ENCODE results near the gene MYCT1. TPM values are rescaled to one million over a fixed set of nuclear protein-coding genes. Genes with fewer than 3 reads are reported as not detected.
"Not testable (repeated sequence)": the region's sequence is repeated elsewhere in the genome, so short reads cannot be mapped to it uniquely, and the experiment has no call there.

The MYCT1 gene
- polyA plus RNA-seq, 2 donors, result 1.5 to 1.6 TPM

GRCh38 chr6:152682935-152683334 is 14.8 kb upstream of the MYCT1 start:
- not testable (repeated sequence) for H3K27me3 ChIP-seq (ENCODE audit: control insufficient read depth in 1 of 2, insufficient read depth in 2 of 2, low read length in 2 of 2); H3K9me3 ChIP-seq (ENCODE audit: control insufficient read depth in 2 of 2, insufficient read depth in 1 of 2, low read depth in 1 of 2, low read length in 1 of 2); H3K27ac ChIP-seq (ENCODE audit: low read depth in 2 of 2, low read length in 1 of 2); H3K4me3 ChIP-seq (ENCODE audit: low read depth in 1 of 2, low read length in 2 of 2); H3K4me1 ChIP-seq (ENCODE audit: control insufficient read depth in 2 of 2, insufficient read depth in 2 of 2, low read length in 1 of 2); H3K36me3 ChIP-seq (ENCODE audit: control insufficient read depth in 2 of 2, insufficient read depth in 2 of 2, low read length in 1 of 2)
- WGBS, 2 donors, result 42 to 45% methylated on average over 8 of the region's 8 CpGs

- Histone ChIP-seq H3K4me3 (ENCODE audit: low read depth in 1 of 2, low read length in 2 of 2) (no peak overlapping the region), H3K27me3 (ENCODE audit: control insufficient read depth in 1 of 2, insufficient read depth in 2 of 2, low read length in 2 of 2) (no peaks in the 10 kb centered on the region), H3K36me3 (ENCODE audit: control insufficient read depth in 2 of 2, insufficient read depth in 2 of 2, low read length in 1 of 2) (no peaks in the 10 kb centered on the region), H3K9me3 (ENCODE audit: control insufficient read depth in 2 of 2, insufficient read depth in 1 of 2, low read depth in 1 of 2, low read length in 1 of 2) (peaks cover 0 to 2% of the 10 kb centered on the region in 2 donors), H3K27ac (ENCODE audit: low read depth in 2 of 2, low read length in 1 of 2) (no peak overlapping the region), H3K4me1 (ENCODE audit: control insufficient read depth in 2 of 2, insufficient read depth in 2 of 2, low read length in 1 of 2) (no peaks in the 10 kb centered on the region)
- WGBS, 2 donors, result 92% methylated on average over 12 of the region's 12 CpGs
Observed at GRCh38 chr6:152685819-152686218, 11.9 kb upstream of the MYCT1 start.

DNA sequence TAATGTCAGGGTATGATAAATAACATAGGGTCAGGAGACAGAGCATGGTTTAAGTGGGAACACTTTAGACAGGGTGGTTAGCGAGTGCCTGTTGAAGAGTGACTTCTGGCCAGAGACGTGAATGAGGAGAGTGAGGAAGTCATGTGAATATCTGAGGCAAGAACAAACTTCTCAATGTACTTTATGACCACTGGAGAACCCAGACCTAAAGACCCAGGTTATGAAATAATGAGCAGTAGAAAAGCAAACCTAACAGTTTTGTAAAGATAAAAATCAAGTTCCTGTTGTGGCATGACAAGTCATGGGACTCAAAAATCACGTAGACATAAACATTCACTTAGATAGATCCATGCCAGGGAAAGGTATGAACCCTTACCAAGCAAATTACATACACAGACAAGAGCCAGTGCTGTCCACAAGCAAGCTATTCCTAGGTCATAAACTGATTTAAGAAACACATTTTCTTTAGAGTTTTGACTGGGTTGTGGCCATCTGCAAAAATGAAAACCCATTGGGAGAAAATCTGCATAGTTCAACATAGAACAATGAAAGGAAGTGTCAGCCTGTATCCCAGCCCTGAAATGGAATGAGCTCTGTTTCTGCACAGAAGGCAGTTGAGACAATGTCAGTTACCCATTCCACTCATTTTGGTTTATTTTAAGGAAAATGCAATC is 2.2 kb upstream of the MYCT1 start:
- peaks cover 0 to 2% of the 10 kb centered on the region in 2 donors for H3K9me3 ChIP-seq (ENCODE audit: control insufficient read depth in 2 of 2, insufficient read depth in 1 of 2, low read depth in 1 of 2, low read length in 1 of 2)
- H3K36me3 ChIP-seq (ENCODE audit: control insufficient read depth in 2 of 2, insufficient read depth in 2 of 2, low read length in 1 of 2), result no peaks in the 10 kb centered on the region
- WGBS, 2 donors, result 54 to 59% methylated on average over 3 of the region's 3 CpGs
- H3K4me1 ChIP-seq (ENCODE audit: control insufficient read depth in 2 of 2, insufficient read depth in 2 of 2, low read length in 1 of 2), result no peaks in the 10 kb centered on the region
- no peak overlapping the region for H3K27ac ChIP-seq (ENCODE audit: low read depth in 2 of 2, low read length in 1 of 2)
- H3K4me3 ChIP-seq (ENCODE audit: low read depth in 1 of 2, low read length in 2 of 2), result no peak overlapping the region
- H3K27me3 ChIP-seq (ENCODE audit: control insufficient read depth in 1 of 2, insufficient read depth in 2 of 2, low read length in 2 of 2), result no peaks in the 10 kb centered on the region

GRCh38 chr6:152696522-152696921 is 1.2 kb upstream of the MYCT1 start:
- Histone ChIP-seq H3K27me3 (ENCODE audit: control insufficient read depth in 1 of 2, insufficient read depth in 2 of 2, low read length in 2 of 2) (no peaks in the 10 kb centered on the region), H3K27ac (ENCODE audit: low read depth in 2 of 2, low read length in 1 of 2) (no peak overlapping the region), H3K4me1 (ENCODE audit: control insufficient read depth in 2 of 2, insufficient read depth in 2 of 2, low read length in 1 of 2) (no peaks in the 10 kb centered on the region), H3K4me3 (ENCODE audit: low read depth in 1 of 2, low read length in 2 of 2) (no peak overlapping the region), H3K9me3 (ENCODE audit: control insufficient read depth in 2 of 2, insufficient read depth in 1 of 2, low read depth in 1 of 2, low read length in 1 of 2) (peaks cover 0 to 2% of the 10 kb centered on the region in 2 donors), H3K36me3 (ENCODE audit: control insufficient read depth in 2 of 2, insufficient read depth in 2 of 2, low read length in 1 of 2) (no peaks in the 10 kb centered on the region)
- WGBS, 2 donors, result 39 to 40% methylated on average over 2 of the region's 2 CpGs

DNA sequence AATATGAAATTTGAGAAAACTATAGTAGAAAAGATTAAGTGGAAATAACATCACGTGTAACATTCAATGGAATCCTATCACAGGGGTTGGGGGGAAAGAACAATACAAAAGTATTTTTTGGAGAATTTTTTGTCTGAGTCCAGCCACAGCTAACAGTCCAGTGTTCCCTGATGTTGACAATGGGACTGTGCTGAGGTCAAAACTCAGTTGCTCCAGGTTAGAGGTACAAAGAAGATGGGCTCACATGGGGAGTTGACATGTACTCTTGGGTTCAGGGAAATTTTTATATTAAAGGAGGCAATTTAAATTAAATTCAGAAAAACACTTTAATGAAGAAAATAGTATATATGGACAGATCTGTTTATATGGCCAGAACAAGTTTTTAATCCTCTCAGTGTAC is 995 bp downstream of the MYCT1 start:
- 53 to 59% methylated on average over 1 of the region's 1 CpG for WGBS, 2 donors
- Histone ChIP-seq H3K4me1 (ENCODE audit: control insufficient read depth in 2 of 2, insufficient read depth in 2 of 2, low read length in 1 of 2) (no peaks in the 10 kb centered on the region), H3K36me3 (ENCODE audit: control insufficient read depth in 2 of 2, insufficient read depth in 2 of 2, low read length in 1 of 2) (no peaks in the 10 kb centered on the region), H3K9me3 (ENCODE audit: control insufficient read depth in 2 of 2, insufficient read depth in 1 of 2, low read depth in 1 of 2, low read length in 1 of 2) (peaks cover 0 to 2% of the 10 kb centered on the region in 2 donors), H3K27ac (ENCODE audit: low read depth in 2 of 2, low read length in 1 of 2) (no peak overlapping the region), H3K27me3 (ENCODE audit: control insufficient read depth in 1 of 2, insufficient read depth in 2 of 2, low read length in 2 of 2) (no peaks in the 10 kb centered on the region), H3K4me3 (ENCODE audit: low read depth in 1 of 2, low read length in 2 of 2) (no peak overlapping the region)

DNA sequence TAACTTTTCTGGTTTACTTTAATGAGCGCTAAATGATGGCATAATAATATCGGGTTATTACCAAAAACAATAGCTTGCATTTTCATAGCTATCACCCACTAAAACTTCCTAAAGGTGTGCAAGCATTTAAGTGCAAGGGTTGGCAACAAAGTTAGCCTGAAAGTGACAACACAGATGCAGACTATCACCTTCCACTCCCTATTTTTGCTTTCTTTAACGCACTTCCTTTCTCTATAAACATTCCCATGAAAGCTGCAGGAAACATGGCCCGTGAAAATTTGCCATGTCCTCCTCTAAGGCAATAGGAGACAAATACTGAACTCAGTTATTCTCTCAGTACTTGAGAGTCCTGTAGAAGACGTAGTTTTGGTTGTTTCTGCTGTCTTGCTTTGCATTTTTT is 2.7 kb downstream of the MYCT1 start:
- whole genome bisulfite sequencing, 2 donors, result 48 to 51% methylated on average over 5 of the region's 5 CpGs
- Histone ChIP-seq H3K36me3 (ENCODE audit: control insufficient read depth in 2 of 2, insufficient read depth in 2 of 2, low read length in 1 of 2) (no peaks in the 10 kb centered on the region), H3K4me1 (ENCODE audit: control insufficient read depth in 2 of 2, insufficient read depth in 2 of 2, low read length in 1 of 2) (no peaks in the 10 kb centered on the region), H3K27me3 (ENCODE audit: control insufficient read depth in 1 of 2, insufficient read depth in 2 of 2, low read length in 2 of 2) (no peaks in the 10 kb centered on the region), H3K9me3 (ENCODE audit: control insufficient read depth in 2 of 2, insufficient read depth in 1 of 2, low read depth in 1 of 2, low read length in 1 of 2) (peaks cover 0 to 2% of the 10 kb centered on the region in 2 donors), H3K27ac (ENCODE audit: low read depth in 2 of 2, low read length in 1 of 2) (no peak overlapping the region), H3K4me3 (ENCODE audit: low read depth in 1 of 2, low read length in 2 of 2) (no peak overlapping the region)

DNA sequence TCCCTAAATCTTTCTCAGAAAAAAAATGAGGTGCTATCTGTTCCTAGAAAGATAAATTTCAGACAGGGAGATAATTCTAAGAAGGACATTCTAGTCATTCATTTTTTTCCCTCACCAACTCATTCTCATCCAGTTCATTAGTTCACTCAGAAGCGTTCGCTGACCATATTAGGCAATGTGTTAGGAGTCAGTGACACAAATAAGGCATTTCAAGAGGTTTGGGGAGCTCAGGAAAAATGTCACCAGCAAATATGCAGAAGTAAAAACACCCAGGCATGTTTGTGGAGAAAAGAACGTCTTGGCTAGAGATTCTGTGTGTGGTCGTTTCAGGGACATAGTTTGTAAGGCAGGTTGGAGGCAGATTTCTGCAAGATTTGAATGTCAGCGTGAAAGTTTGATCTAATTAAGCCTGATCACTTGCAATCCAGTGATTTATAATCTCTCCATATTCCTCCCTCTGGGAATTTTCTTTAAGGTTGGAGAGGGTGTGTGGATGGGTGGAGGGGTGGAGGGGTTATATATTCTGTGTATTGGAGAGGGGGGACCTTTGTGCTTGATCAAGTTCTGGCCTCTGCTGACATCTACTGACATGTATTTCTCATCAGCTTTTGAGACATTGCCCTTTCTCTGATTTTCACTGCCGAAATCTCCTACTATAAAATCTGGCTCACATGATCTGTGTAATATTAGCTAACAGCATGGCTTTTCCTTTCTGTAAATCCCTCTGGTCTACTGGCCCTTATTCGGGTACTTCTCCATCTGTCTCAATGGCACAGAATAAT is 3.6 kb downstream of the MYCT1 start:
- 37 to 39% methylated on average over 7 of the region's 7 CpGs for WGBS, 2 donors
- H3K4me3 ChIP-seq (ENCODE audit: low read depth in 1 of 2, low read length in 2 of 2), result no peak overlapping the region
- no peak overlapping the region for H3K27ac ChIP-seq (ENCODE audit: low read depth in 2 of 2, low read length in 1 of 2)

DNA sequence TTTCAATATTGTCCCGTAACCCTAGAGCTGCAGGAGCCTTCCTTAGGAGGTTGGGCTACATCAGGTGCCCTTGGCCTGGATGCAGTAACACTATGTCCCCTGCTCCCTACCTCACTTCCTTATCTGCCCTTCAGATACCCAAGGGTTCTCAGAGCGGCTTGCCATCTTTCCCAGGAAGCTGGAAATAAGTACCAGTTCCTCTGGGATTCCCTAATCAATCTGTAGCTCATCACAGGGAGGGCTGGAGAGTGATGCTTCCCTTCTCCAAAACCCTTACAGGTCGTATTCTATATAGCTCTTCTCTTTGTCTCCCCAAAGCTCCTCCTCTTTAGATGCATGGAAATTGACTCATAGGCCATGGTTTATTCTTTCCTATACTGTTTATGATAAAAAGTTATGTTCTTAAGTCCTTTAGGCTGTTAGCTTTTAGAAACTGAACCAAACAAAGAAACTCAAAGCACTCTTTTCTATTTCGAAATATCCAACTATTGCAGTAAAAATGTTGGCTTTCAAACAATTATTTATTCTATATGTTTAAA is 4.2 kb downstream of the MYCT1 start:
- Histone ChIP-seq H3K36me3 (ENCODE audit: control insufficient read depth in 2 of 2, insufficient read depth in 2 of 2, low read length in 1 of 2) (no peaks in the 10 kb centered on the region), H3K9me3 (ENCODE audit: control insufficient read depth in 2 of 2, insufficient read depth in 1 of 2, low read depth in 1 of 2, low read length in 1 of 2) (peaks cover 0 to 2% of the 10 kb centered on the region in 2 donors), H3K4me1 (ENCODE audit: control insufficient read depth in 2 of 2, insufficient read depth in 2 of 2, low read length in 1 of 2) (no peaks in the 10 kb centered on the region), H3K4me3 (ENCODE audit: low read depth in 1 of 2, low read length in 2 of 2) (no peak overlapping the region), H3K27me3 (ENCODE audit: control insufficient read depth in 1 of 2, insufficient read depth in 2 of 2, low read length in 2 of 2) (no peaks in the 10 kb centered on the region), H3K27ac (ENCODE audit: low read depth in 2 of 2, low read length in 1 of 2) (no peak overlapping the region)
- WGBS, 2 donors, result 54 to 55% methylated on average over 4 of the region's 4 CpGs

More for the DNA sequence above, 3.6 kb downstream of the MYCT1 start:
- Histone ChIP-seq H3K9me3 (ENCODE audit: control insufficient read depth in 2 of 2, insufficient read depth in 1 of 2, low read depth in 1 of 2, low read length in 1 of 2) (peaks cover 0 to 2% of the 10 kb centered on the region in 2 donors), H3K27me3 (ENCODE audit: control insufficient read depth in 1 of 2, insufficient read depth in 2 of 2, low read length in 2 of 2) (no peaks in the 10 kb centered on the region), H3K4me1 (ENCODE audit: control insufficient read depth in 2 of 2, insufficient read depth in 2 of 2, low read length in 1 of 2) (no peaks in the 10 kb centered on the region), H3K36me3 (ENCODE audit: control insufficient read depth in 2 of 2, insufficient read depth in 2 of 2, low read length in 1 of 2) (no peaks in the 10 kb centered on the region)

- not testable (repeated sequence) for H3K9me3 ChIP-seq (ENCODE audit: control insufficient read depth in 2 of 2, insufficient read depth in 1 of 2, low read depth in 1 of 2, low read length in 1 of 2); H3K36me3 ChIP-seq (ENCODE audit: control insufficient read depth in 2 of 2, insufficient read depth in 2 of 2, low read length in 1 of 2); H3K4me3 ChIP-seq (ENCODE audit: low read depth in 1 of 2, low read length in 2 of 2)
Observed at GRCh38 chr6:152703750-152704149, 6.1 kb downstream of the MYCT1 start.

More at GRCh38 chr6:152703750-152704149, 6.1 kb downstream of the MYCT1 start:
- H3K27ac ChIP-seq (ENCODE audit: low read depth in 2 of 2, low read length in 1 of 2); H3K4me1 ChIP-seq (ENCODE audit: control insufficient read depth in 2 of 2, insufficient read depth in 2 of 2, low read length in 1 of 2); H3K27me3 ChIP-seq (ENCODE audit: control insufficient read depth in 1 of 2, insufficient read depth in 2 of 2, low read length in 2 of 2): not testable (repeated sequence)

All from esophagus (tissue), 2 donors.